Activated CD4-positive, CD25-positive, alpha-beta regulatory T cell treated with anti-CD3 and anti-CD28 coated beads, Interleukin-2, amount 50 U/mL, for 24 hours (primary cell): Measurements from ENCODE around the gene ODR4.
"Not testable (repeated sequence)": the region's sequence is repeated elsewhere in the genome, so short reads cannot be mapped to it uniquely, and the experiment has no call there.

Experiments
- ATAC-seq, 2 donors: fragments of 150-1000 bp; cut with Tn5 transposase; one replicate each; pipeline ENCODE4 v1.10.0; 2021; ENCODE audit warnings: mild to moderate bottlenecking in 1 of 2, moderate library complexity in 1 of 2

ODR4 gene

GRCh38 chr1:186424539-186424938 is 48.9 kb downstream of the ODR4 start:
- ATAC-seq: no peak

- ATAC-seq: no peak
Observed at GRCh38 chr1:186426118-186426517, 50.5 kb downstream of the ODR4 start.

- no peak for ATAC-seq
Observed at GRCh38 chr1:186429017-186429416, 53.4 kb downstream of the ODR4 start.

GRCh38 chr1:186435336-186435735 is 59.7 kb downstream of the ODR4 start:
- ATAC-seq: no peak

GRCh38 chr1:186438567-186438966 is 62.9 kb downstream of the ODR4 start:
- ATAC-seq: no peak

- ATAC-seq: no peak
Observed at GRCh38 chr1:186440584-186440983, 64.9 kb downstream of the ODR4 start.

- peak in 1 of 2 donors; percentile 41 for ATAC-seq
Observed at GRCh38 chr1:186442651-186443375, 67.2 kb downstream of the ODR4 start.

- peak in 1 of 2 donors; percentile 51 for ATAC-seq
Observed at GRCh38 chr1:186443638-186444037, 68.0 kb downstream of the ODR4 start.

GRCh38 chr1:186446152-186446551 is 70.5 kb downstream of the ODR4 start:
- ATAC-seq: no peak

- ATAC-seq: no peak
Observed at GRCh38 chr1:186454981-186455380, 79.3 kb downstream of the ODR4 start.

GRCh38 chr1:186456729-186457255 is 81.2 kb downstream of the ODR4 start:
- ATAC-seq: no peak

GRCh38 chr1:186459161-186459560 is 83.5 kb downstream of the ODR4 start:
- not testable (repeated sequence) for ATAC-seq

GRCh38 chr1:186461014-186461413 is 85.4 kb downstream of the ODR4 start, which contains the start of gene PDC:
TSS of gene PDC (minus strand) at chr1:186461114. CDS start at chr1:186449459, 11,655 bp downstream.
- ATAC-seq: no peak

- no peak for ATAC-seq
Observed at GRCh38 chr1:186463511-186463910, 87.9 kb downstream of the ODR4 start.

GRCh38 chr1:186463926-186464325 is 88.3 kb downstream of the ODR4 start:
- no peak for ATAC-seq

- not testable (repeated sequence) for ATAC-seq
Observed at GRCh38 chr1:186465491-186465890, 89.9 kb downstream of the ODR4 start.

- ATAC-seq: no peak
Observed at GRCh38 chr1:186465946-186466345, 90.3 kb downstream of the ODR4 start.
